Hepatocyte (in vitro differentiated cells): Measurements from ENCODE around the gene MINDY3.

Source experiments
- EZH2 ChIP-seq: fragments of 200-600 bp; sonication (generic); IDR thresholded peaks from 2 replicates; pipeline ENCODE4 v1.6.1; 2016; ENCODE audit warnings: antibody characterized with exemption, mild to moderate bottlenecking, borderline replicate concordance
- TF ChIP-seq, protein P1 (sequence below): fragments of 200-600 bp; sonication (generic); IDR thresholded peaks from 2 replicates; pipeline ENCODE4 v1.5.1; 2016; ENCODE audit warnings: antibody characterized with exemption, mild to moderate bottlenecking; ENCODE audit not compliant: poor library complexity

DNA sequence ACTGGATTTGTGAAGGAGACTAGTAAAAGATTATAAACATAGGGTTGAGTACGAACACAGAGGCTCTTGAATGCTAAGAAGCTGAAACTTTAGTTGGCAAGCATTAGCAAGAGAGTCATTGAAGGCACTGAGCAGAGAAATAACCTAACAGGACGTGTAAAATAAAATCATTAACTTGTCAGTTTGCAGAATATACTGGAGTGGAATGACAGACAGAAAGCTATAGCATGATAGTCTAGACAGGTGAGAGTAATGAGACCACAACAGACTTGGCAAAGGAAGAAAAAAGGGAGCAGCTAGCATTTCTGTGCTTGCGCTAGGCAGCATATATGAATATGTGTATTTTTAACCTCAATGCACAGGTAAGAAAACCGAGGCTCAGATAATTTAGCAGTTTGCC, 30.8 kb downstream of the MINDY3 start:
- TF ChIP-seq, protein P1, sequence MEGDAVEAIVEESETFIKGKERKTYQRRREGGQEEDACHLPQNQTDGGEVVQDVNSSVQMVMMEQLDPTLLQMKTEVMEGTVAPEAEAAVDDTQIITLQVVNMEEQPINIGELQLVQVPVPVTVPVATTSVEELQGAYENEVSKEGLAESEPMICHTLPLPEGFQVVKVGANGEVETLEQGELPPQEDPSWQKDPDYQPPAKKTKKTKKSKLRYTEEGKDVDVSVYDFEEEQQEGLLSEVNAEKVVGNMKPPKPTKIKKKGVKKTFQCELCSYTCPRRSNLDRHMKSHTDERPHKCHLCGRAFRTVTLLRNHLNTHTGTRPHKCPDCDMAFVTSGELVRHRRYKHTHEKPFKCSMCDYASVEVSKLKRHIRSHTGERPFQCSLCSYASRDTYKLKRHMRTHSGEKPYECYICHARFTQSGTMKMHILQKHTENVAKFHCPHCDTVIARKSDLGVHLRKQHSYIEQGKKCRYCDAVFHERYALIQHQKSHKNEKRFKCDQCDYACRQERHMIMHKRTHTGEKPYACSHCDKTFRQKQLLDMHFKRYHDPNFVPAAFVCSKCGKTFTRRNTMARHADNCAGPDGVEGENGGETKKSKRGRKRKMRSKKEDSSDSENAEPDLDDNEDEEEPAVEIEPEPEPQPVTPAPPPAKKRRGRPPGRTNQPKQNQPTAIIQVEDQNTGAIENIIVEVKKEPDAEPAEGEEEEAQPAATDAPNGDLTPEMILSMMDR: no peak
- no peak for TF ChIP-seq EZH2
